Esophagus muscularis mucosa (tissue), 4 donors: ENCODE measurements around the gene CACNA2D3. TPM values are rescaled to one million over a fixed set of nuclear protein-coding genes. Genes with fewer than 3 reads are reported as not detected.

Experiments used
- DNase-seq: peaks from one replicate; pipeline ENCODE4 v3.0.0-alpha.2; 2017; ENCODE audit errors: extremely low spot score
- H3K27ac ChIP-seq, 4 donors: fragments of 200-600 bp; sonication (generic); replicated peaks in 1 of 4; 1 replicate in 3 of 4; 2 replicates in 1 of 4; pipeline ENCODE4 v1.5.1; 2016 to 2019; ENCODE audit warnings: mild to moderate bottlenecking in 1 of 4
- H3K27me3 ChIP-seq, 4 donors: fragments of 200-600 bp; sonication (generic); one replicate each; pipeline versions ENCODE4 v1.5.1 to v1.6.0; 2016 to 2019
- H3K36me3 ChIP-seq, 4 donors: fragments of 200-600 bp; sonication (generic); one replicate each; pipeline ENCODE4 v1.5.1; 2016 to 2019
- H3K4me1 ChIP-seq, 4 donors: fragments of 200-600 bp; sonication (generic); one replicate each; pipeline ENCODE4 v1.5.1; 2016 to 2019
- H3K4me3 ChIP-seq, 4 donors: fragments of 200-600 bp; sonication (generic); 1 replicate in 2 of 4; 2 replicates in 2 of 4; pipeline ENCODE4 v1.5.1; 2016 to 2019; ENCODE audit warnings: mild to moderate bottlenecking in 4 of 4, moderate library complexity in 1 of 4
- H3K9me3 ChIP-seq, 4 donors: fragments of 200-600 bp; sonication (generic); 1 replicate in 3 of 4; 2 replicates in 1 of 4; pipeline ENCODE4 v1.5.1; 2016 to 2019
- CTCF ChIP-seq, 3 experiments: fragments of 200-600 bp in 2 of 3; fragments of 450-650 bp in 1 of 3; sonication (generic) in 2 of 3; IDR thresholded peaks; one replicate each; pipeline ENCODE4 v1.5.1; 2017 to 2019; ENCODE audit warnings: antibody characterized with exemption in 3 of 3, mild to moderate bottlenecking in 2 of 3, moderate library complexity in 1 of 3
- EP300 ChIP-seq: sonication (generic); formaldehyde crosslinking; IDR thresholded peaks from one replicate; pipeline ENCODE4 v1.6.1; 2017; ENCODE audit warnings: antibody characterized with exemption
- POLR2A ChIP-seq: fragments of 450-650 bp; IDR thresholded peaks from one replicate; pipeline ENCODE4 v1.6.1; 2017; ENCODE audit warnings: antibody characterized with exemption, moderate library complexity, mild to moderate bottlenecking, low read depth
- POLR2AphosphoS5 ChIP-seq, 2 donors: sonication (generic); formaldehyde crosslinking; IDR thresholded peaks; one replicate each; pipeline ENCODE4 v1.6.1; 2017; ENCODE audit warnings: antibody characterized with exemption in 2 of 2
- WGBS: methylation state at CpG from one replicate; pipeline ENCODE4 v1.1.5; 2018; 5-methylcytosine and 5-hydroxymethylcytosine counted together
- intact Hi-C: fragments of 100-400 bp; cut with DNase I; formaldehyde crosslinking; loops from one replicate; pipeline ENCODE4 v1.15.1; 2023
- total RNA-seq, 4 donors: library from RNA; depleted of rRNA; stranded (reverse); fragments of >200 nt; gene quantifications; one replicate each; pipeline versions ENCODE4 v1.1.0 to v1.2.1, GENCODE V29; 2016

Gene CACNA2D3
- total RNA-seq, 4 donors from 2014 or later: 2.5 to 6.3 (median 3.9) TPM

- no peaks in the 10 kb centered on the region for H3K36me3 ChIP-seq
- H3K4me3 ChIP-seq: no peak overlapping the region
- H3K4me1 ChIP-seq: no peaks in the 10 kb centered on the region
- no peaks in the 10 kb centered on the region for H3K27me3 ChIP-seq
- no peak for DNase-seq
- TF ChIP-seq POLR2AphosphoS5 (IDR thresholded peaks at IDR 0.05): no peak
- no peak for TF ChIP-seq POLR2A
- TF ChIP-seq CTCF (IDR thresholded peaks at IDR 0.05): no peak
- TF ChIP-seq EP300: no peak
- H3K27ac ChIP-seq: no peak overlapping the region
- 82% methylated on average over 6 of the region's 6 CpGs for WGBS
- H3K9me3 ChIP-seq: no peaks in the 10 kb centered on the region
- intact Hi-C loops: no loop called here
Measured at GRCh38 chr3:54311211-54311747, 188.9 kb downstream of the CACNA2D3 start.

- TF ChIP-seq EP300: no peak
- Histone ChIP-seq H3K4me1 (no peaks in the 10 kb centered on the region), H3K27me3 (no peaks in the 10 kb centered on the region), H3K36me3 (no peaks in the 10 kb centered on the region), H3K27ac (no peak overlapping the region), H3K4me3 (no peak overlapping the region), H3K9me3 (no peaks in the 10 kb centered on the region)
- 67% methylated on average over 9 of the region's 9 CpGs for WGBS
- DNase-seq: no peak
- intact Hi-C loops: no loop called here
Measured at GRCh38 chr3:54312156-54312899, 190.0 kb downstream of the CACNA2D3 start.

DNA sequence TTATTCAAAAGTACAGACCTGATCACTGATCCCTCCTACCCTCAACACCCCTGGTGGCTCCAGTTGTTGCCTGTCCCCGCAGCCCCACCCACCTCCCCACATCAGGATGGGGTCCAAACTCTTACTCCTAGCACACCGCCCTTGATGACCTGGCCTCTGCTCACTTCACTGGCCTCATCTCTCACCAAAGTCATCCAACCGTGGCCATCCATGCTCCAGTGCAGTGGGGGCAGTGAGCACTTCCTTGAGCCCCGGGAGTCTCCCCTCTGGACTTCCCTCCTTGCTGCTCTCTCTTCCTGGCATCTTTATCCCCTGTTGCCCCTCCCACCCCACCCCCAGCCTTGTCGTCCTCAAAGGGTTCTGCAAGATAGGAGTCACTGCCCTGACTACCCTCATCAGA is 191.1 kb downstream of the CACNA2D3 start:
- intact Hi-C loops: no loop called here
- no peak overlapping the region for H3K27ac ChIP-seq
- no peaks in the 10 kb centered on the region for H3K27me3 ChIP-seq
- no peak overlapping the region for H3K4me3 ChIP-seq
- TF ChIP-seq POLR2A (no peak), POLR2AphosphoS5 (IDR thresholded peaks at IDR 0.05) (no peak)
- H3K4me1 ChIP-seq: no peaks in the 10 kb centered on the region
- H3K36me3 ChIP-seq: no peaks in the 10 kb centered on the region
- no peak for DNase-seq
- 88% methylated on average over 5 of the region's 5 CpGs for WGBS
- no peaks in the 10 kb centered on the region for H3K9me3 ChIP-seq

- H3K36me3 ChIP-seq: no peaks in the 10 kb centered on the region
- no peaks in the 10 kb centered on the region for H3K4me1 ChIP-seq
- no peak for TF ChIP-seq POLR2AphosphoS5 (IDR thresholded peaks at IDR 0.05)
- TF ChIP-seq EP300: no peak
- no peak for TF ChIP-seq POLR2A
- no peak for TF ChIP-seq CTCF (IDR thresholded peaks at IDR 0.05)
- intact Hi-C loops: no loop called here
- 56% methylated on average over 5 of the region's 5 CpGs for WGBS
- no peaks in the 10 kb centered on the region for H3K9me3 ChIP-seq
- no peak overlapping the region for H3K4me3 ChIP-seq
- no peak for DNase-seq
- no peak overlapping the region for H3K27ac ChIP-seq
- no peaks in the 10 kb centered on the region for H3K27me3 ChIP-seq
Measured at GRCh38 chr3:54321520-54321919, 199.2 kb downstream of the CACNA2D3 start.

DNA sequence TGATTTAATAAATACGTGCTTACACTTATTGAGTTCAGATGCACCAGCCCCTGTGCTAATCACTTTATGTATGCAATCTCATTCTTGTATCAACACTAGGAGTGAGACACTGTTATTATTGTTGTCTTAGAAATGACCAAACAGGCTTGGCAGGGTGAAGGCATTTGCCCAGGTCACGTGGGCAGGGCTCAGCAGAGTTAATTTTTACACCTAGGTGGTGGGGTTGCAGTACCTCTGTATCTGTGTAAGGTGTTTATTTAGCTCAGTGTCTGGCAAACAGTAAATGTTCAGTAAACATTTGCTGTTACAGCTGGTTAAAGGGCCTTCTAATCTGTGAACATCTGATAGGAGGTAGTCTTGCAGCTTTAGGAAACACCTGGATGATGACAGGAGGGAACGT is 200.0 kb downstream of the CACNA2D3 start:
- Histone ChIP-seq H3K36me3 (no peaks in the 10 kb centered on the region), H3K4me1 (no peaks in the 10 kb centered on the region), H3K27ac (no peak overlapping the region), H3K9me3 (no peaks in the 10 kb centered on the region), H3K27me3 (no peaks in the 10 kb centered on the region), H3K4me3 (no peak overlapping the region)
- 81% methylated on average over 3 of the region's 3 CpGs for WGBS
- TF ChIP-seq POLR2A (no peak), EP300 (no peak), POLR2AphosphoS5 (IDR thresholded peaks at IDR 0.05) (no peak), CTCF (IDR thresholded peaks at IDR 0.05) (no peak)
- intact Hi-C loops: no loop called here
- no peak for DNase-seq
